ENCODE data around the gene KRT79.

Gene KRT79

GRCh38 chr12:52792185-52793029 lies 41.7 kb downstream of the KRT79 start:
- DNase-seq = no peak

DNA sequence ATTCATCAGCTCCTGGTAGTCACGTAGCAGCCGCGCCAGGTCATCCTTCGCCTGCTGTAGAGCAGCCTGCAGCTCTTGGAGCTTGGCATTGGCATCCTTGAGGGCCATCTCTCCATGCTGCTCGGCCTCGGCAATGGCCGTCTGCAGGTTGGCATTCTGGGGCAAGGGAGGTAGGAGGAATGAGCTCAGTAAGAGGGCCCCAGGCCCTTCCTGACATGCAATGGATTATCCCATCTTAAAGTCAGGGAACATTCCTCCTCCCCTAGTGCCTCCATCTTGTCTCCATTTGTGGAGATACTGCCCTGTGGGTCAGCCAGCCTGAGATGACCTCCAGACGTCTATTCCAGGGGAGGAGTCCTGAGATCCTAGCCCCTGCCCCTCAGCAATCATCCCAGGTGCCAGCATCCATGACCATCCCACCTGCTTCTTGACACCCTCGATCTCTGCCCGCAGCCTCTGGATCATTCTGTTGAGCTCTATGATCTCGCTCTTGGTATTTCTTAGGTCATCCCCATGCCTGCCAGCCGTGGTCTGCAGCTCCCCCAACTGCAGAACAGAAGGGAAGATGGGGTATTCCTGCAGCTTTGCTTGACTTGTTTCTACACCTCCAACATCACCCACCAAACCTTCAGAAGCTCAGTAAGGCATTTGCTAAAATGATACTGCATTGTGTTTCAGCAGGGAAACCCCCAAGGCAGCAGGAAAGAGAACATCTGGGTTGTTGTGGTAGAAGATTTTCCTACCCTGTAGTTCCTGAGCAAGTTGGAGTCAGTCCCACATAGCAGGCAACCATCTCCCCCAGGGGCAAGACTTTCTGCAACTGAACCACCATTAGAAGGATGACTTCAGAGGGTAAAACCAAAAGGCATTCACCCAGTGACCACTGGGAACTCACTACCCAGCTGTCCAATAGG lies 42.6 kb downstream of the KRT79 start:
- no peak for DNase-seq

GRCh38 chr12:52790427-52791270 lies 43.5 kb downstream of the KRT79 start:
- no peak for DNase-seq

- DNase-seq = peak in 1 of 56 donors; percentile 6
Observed at GRCh38 chr12:52789637-52790426, 44.3 kb downstream of the KRT79 start.

GRCh38 chr12:52788876-52789636 lies 45.1 kb downstream of the KRT79 start:
- no peak for DNase-seq

DNA sequence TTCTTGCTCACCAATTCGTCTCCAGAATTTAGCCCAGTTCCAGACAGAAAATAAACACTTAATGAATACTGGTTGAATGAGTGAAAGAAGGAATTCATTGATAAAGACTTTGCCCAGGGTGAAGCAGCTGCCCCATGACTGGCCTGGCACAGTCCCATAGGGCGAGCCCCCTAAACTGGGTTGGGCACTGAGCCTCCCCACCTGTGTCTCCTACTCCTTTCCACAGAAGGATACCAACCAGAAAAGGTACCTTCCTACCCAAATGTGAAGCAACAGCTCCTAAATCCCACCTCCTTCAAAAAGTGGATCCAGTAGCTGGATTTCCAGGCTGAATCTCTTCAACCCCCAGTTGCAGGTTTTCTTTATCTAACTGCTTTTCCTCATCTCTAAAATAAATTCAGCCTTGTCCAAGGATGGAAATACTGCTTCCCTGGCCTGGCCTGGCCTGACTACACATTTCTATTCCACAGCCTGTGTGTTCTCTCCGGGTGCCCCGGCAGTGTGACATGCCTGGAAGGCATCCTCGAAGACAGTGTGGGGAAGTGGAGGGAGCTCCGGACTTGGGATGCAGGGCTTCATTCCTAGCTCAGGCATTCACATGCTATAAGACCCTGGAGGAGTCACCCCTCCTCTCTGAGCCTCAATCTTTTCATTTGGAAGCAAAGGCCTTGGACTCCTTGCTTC lies 45.8 kb downstream of the KRT79 start:
- DNase-seq = no peak

DNA sequence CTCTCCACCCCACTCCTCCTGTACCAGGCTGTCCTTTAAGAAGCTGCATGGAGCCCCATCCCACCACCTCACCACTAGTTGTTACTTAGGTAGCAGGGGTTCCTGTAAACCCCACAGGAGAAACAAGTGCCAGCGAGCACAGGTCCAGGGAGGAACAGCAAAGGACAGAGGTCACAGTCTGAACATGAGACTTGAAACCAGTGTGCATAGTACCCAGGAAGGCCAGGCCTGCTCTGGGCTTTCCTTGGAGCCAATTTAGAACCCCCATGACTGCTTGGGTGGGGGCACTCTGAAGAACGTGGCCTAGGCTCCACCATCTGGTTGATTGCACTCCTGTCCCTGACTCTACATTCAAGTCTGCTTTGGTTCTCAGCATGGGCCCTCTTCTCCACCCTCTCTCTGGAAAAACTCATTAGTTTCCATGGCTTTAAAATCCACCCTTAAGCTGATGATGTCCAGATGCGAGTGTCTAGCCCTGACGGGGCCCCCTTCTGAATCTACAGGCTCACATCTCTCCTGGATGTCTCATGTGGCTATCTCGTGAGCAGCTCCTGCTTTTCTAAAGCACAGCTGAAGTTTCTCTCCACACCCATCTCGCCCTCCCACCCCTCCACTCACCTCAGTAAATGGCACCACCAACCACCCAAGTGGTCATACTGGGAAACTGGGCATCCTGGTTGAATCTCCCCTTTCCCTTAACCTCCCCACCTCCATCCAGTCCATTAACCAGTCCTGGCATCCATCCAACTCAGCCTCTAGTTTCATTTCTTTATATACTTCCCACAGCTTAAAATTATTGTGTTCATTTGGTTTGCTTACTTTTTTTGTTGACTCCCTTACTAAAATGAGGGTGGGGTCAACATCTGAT lies 46.6 kb downstream of the KRT79 start:
- no peak for DNase-seq

DNA sequence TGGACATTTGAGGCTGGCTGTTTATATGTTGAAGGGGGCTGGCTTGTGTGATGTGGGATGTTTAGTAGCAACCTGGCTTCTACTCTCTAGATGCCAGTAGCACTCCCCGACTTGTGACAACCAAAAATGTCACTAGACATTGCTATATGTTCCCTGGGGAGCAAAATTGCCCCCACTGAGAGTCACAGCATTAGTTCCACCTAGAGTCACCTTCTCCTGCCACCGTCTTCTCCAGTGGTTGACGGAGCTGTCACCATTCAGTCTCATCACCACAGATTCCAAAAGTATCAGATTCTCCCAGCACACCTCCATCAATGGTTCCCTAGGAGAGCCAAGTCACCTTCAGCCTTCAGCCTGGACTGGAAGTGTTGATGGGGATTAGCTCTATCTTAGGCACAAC lies 49.2 kb downstream of the KRT79 start:
- no peak for DNase-seq

- DNase-seq = no peak
Observed at GRCh38 chr12:52783563-52784316, 50.4 kb downstream of the KRT79 start.

- no peak for DNase-seq
Observed at GRCh38 chr12:52782502-52782901, 51.6 kb downstream of the KRT79 start.

DNA sequence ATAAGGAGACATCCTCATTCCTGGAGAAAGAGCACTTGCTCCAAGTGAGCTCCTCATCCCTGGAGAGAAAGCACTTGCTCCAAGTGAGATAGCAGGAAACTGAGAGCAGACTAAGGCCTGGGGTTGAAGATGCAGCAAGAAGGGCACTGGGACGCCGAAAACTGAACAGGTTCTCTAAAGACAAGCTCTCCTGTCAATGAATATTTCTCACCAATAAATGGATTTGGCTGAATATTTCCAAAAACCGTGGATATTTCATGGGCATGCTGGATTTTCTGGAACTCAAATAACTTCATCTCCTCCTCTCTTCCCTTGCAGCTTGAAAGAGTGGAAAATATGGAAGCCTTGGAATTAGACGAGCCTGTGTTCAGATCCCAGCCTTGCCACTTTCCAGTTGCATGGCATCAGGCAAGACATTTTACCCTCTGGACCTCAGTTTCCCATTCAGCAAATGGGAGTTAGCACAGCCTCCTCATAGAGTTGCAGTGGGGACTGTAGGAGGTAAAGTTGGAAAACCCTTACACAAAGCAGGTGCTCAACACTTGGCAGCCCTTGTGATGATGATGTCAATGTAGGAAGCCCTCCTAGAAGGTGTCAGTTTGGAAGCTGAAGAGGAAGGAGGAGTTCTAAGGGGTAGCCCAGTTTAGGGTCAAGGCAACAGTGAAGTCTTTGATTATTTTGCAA lies 52.6 kb downstream of the KRT79 start:
- DNase-seq = no peak

GRCh38 chr12:52779914-52780313 lies 54.2 kb downstream of the KRT79 start:
- DNase-seq = no peak

GRCh38 chr12:52778833-52779232 lies 55.3 kb downstream of the KRT79 start:
- DNase-seq = no peak

GRCh38 chr12:52777566-52777965 lies 56.5 kb downstream of the KRT79 start:
- no peak for DNase-seq

- no peak for DNase-seq
Observed at GRCh38 chr12:52776913-52777395, 57.2 kb downstream of the KRT79 start, which contains the start of gene KRT76. KRT76 (minus strand) TSS chr12:52777345; CDS start chr12:52777291, 54 bp downstream.

DNA sequence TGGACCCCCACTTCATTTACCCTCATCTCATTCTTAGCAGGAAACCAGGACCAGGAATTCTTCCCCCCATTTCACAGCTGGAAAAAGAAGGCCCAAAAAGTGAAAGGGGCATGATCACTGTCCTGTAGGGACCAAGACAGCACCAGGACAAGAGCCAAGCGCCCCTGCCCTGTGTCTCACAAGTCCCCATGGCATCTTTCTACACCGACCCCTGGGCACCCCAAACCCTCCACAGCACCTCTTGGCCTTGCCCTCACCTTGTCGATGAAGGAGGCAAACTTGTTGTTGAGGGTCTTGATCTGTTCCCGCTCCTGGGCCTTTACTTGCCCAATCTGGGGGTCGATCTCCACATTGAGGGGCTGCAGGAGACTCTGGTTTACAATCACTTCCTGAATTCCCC lies 57.7 kb downstream of the KRT79 start:
- no peak for DNase-seq
